Measurements from ENCODE around the gene NDUFS7.

The NDUFS7 gene

GRCh38 chr19:1441677-1442438 is 58.2 kb downstream of the NDUFS7 start:
- no peak for DNase-seq (ENCODE audit: low spot score)
- H3K4me3 ChIP-seq = no peak overlapping the region
- no peak for TF ChIP-seq CTCF (IDR thresholded peaks at IDR 0.05)
- H3K27ac ChIP-seq = no peak overlapping the region

All from coronary artery (tissue), 2 donors.